GM19043 (cell line): ENCODE results near the gene CGB8.

Experiments used
- ATAC-seq: cut with Tn5 transposase; IDR thresholded peaks from one replicate; pipeline ENCODE4 v1.9.1; 2021; ENCODE audit warnings: low read depth; ENCODE audit not compliant: unreplicated experiment

The CGB8 gene

GRCh38 chr19:49014123-49014869 is 34.6 kb downstream of the CGB8 start:
- ATAC-seq, result no peak

GRCh38 chr19:49011194-49011593 is 37.7 kb downstream of the CGB8 start:
- ATAC-seq, result no peak

- no peak for ATAC-seq
Observed at GRCh38 chr19:49010453-49010852, 38.5 kb downstream of the CGB8 start.

GRCh38 chr19:49009828-49010227 is 39.1 kb downstream of the CGB8 start:
- ATAC-seq, result no peak

- no peak for ATAC-seq
Observed at GRCh38 chr19:49006905-49007304, 42.0 kb downstream of the CGB8 start.

GRCh38 chr19:49004964-49005614 is 43.8 kb downstream of the CGB8 start:
- no peak for ATAC-seq

- ATAC-seq, result no peak
Observed at GRCh38 chr19:49004133-49004532, 44.8 kb downstream of the CGB8 start.

- ATAC-seq, result no peak
Observed at GRCh38 chr19:48999481-49000325, 49.2 kb downstream of the CGB8 start.

- no peak for ATAC-seq
Observed at GRCh38 chr19:48997972-48998371, 50.9 kb downstream of the CGB8 start.
